ENCODE measurements around the gene FOXI3. TPM values are rescaled to one million over a fixed set of nuclear protein-coding genes. Genes with fewer than 3 reads are reported as not detected.

FOXI3 gene
- total and polyA plus RNA-seq, 4 donors: not detected

GRCh38 chr2:88451811-88452564 lies 505 bp downstream of the FOXI3 start:
- peaks cover 2 to 25% (median 8%) of the 10 kb centered on the region in 4 donors for H3K27me3 ChIP-seq (ENCODE audit: control insufficient read depth in 4 of 4, insufficient read depth in 4 of 4, low read length in 3 of 4)
- H3K4me1 ChIP-seq (ENCODE audit: control insufficient read depth in 4 of 4, insufficient read depth in 4 of 4, low read length in 3 of 4): peaks cover 0 to 11% (median 4%) of the 10 kb centered on the region in 4 donors
- 4% methylated on average over 108 of the region's 108 CpGs for WGBS
- no peak overlapping the region for H3K9ac ChIP-seq (ENCODE audit: low read depth in 1 of 2, low read length in 2 of 2)
- no peak for DNase-seq (ENCODE audit: low spot score)
- TF ChIP-seq FOXA1 (IDR thresholded peaks at IDR 0.05) (no peak), EGR1 (IDR thresholded peaks at IDR 0.05; ENCODE audit: low read depth in 2 of 2) (no peak)
- no peak overlapping the region for H3K27ac ChIP-seq (ENCODE audit: low read depth in 1 of 2, low read length in 2 of 2)
- H3K4me3 ChIP-seq (ENCODE audit: low read depth in 1 of 3, low read length in 3 of 3): peak overlapping the region in 1 of 3 donors; percentile 61
- no peaks in the 10 kb centered on the region for H3K36me3 ChIP-seq (ENCODE audit: control insufficient read depth in 4 of 4, insufficient read depth in 3 of 4, low read depth in 1 of 4, low read length in 3 of 4)
- H3K9me3 ChIP-seq (ENCODE audit: control insufficient read depth in 4 of 4, low read length in 3 of 4): peaks cover 0 to 6% (median 0%) of the 10 kb centered on the region in 4 donors

GRCh38 chr2:88450925-88451810 lies 1.3 kb downstream of the FOXI3 start:
- no peak overlapping the region for H3K9ac ChIP-seq (ENCODE audit: low read depth in 1 of 2, low read length in 2 of 2)
- TF ChIP-seq NR2F2 (IDR thresholded peaks at IDR 0.05) (no peak), HNF4G (IDR thresholded peaks at IDR 0.05) (no peak), RAD21 (IDR thresholded peaks at IDR 0.05) (no peak), ZBTB33 (IDR thresholded peaks at IDR 0.05) (no peak), TAF1 (conservative IDR thresholded peaks at IDR 0.05) (no peak), SP1 (IDR thresholded peaks at IDR 0.05) (no peak), EGR1 (IDR thresholded peaks at IDR 0.05; ENCODE audit: low read depth in 2 of 2) (no peak), RXRA (IDR thresholded peaks at IDR 0.05) (no peak), GABPA (IDR thresholded peaks at IDR 0.05 in 1 of 2, conservative IDR thresholded peaks at IDR 0.05 in 1 of 2) (no peak), HNF4A (conservative IDR thresholded peaks at IDR 0.05) (no peak), CTCF (IDR thresholded peaks at IDR 0.05; ENCODE audit: low read depth, low read length, missing input control) (no peak), FOXA1 (IDR thresholded peaks at IDR 0.05) (no peak), FOXA2 (IDR thresholded peaks at IDR 0.05) (no peak), ATF3 (IDR thresholded peaks at IDR 0.05) (no peak)
- TF ChIP-seq, protein P1, sequence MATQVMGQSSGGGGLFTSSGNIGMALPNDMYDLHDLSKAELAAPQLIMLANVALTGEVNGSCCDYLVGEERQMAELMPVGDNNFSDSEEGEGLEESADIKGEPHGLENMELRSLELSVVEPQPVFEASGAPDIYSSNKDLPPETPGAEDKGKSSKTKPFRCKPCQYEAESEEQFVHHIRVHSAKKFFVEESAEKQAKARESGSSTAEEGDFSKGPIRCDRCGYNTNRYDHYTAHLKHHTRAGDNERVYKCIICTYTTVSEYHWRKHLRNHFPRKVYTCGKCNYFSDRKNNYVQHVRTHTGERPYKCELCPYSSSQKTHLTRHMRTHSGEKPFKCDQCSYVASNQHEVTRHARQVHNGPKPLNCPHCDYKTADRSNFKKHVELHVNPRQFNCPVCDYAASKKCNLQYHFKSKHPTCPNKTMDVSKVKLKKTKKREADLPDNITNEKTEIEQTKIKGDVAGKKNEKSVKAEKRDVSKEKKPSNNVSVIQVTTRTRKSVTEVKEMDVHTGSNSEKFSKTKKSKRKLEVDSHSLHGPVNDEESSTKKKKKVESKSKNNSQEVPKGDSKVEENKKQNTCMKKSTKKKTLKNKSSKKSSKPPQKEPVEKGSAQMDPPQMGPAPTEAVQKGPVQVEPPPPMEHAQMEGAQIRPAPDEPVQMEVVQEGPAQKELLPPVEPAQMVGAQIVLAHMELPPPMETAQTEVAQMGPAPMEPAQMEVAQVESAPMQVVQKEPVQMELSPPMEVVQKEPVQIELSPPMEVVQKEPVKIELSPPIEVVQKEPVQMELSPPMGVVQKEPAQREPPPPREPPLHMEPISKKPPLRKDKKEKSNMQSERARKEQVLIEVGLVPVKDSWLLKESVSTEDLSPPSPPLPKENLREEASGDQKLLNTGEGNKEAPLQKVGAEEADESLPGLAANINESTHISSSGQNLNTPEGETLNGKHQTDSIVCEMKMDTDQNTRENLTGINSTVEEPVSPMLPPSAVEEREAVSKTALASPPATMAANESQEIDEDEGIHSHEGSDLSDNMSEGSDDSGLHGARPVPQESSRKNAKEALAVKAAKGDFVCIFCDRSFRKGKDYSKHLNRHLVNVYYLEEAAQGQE (IDR thresholded peaks at IDR 0.05): no peak
- H3K36me3 ChIP-seq (ENCODE audit: control insufficient read depth in 4 of 4, insufficient read depth in 3 of 4, low read depth in 1 of 4, low read length in 3 of 4): no peaks in the 10 kb centered on the region
- WGBS: 12% methylated on average over 18 of the region's 18 CpGs
- H3K4me1 ChIP-seq (ENCODE audit: control insufficient read depth in 4 of 4, insufficient read depth in 4 of 4, low read length in 3 of 4): peaks cover 0 to 11% (median 4%) of the 10 kb centered on the region in 4 donors
- H3K9me3 ChIP-seq (ENCODE audit: control insufficient read depth in 4 of 4, low read length in 3 of 4): peaks cover 0 to 6% (median 0%) of the 10 kb centered on the region in 4 donors
- no peak for DNase-seq (ENCODE audit: low spot score)
- H3K27me3 ChIP-seq (ENCODE audit: control insufficient read depth in 4 of 4, insufficient read depth in 4 of 4, low read length in 3 of 4): peaks cover 2 to 28% (median 8%) of the 10 kb centered on the region in 4 donors
- no peak overlapping the region for H3K4me3 ChIP-seq (ENCODE audit: low read depth in 1 of 3, low read length in 3 of 3)
- no peak overlapping the region for H3K27ac ChIP-seq (ENCODE audit: low read depth in 1 of 2, low read length in 2 of 2)

Measured in liver (tissue), 9 donors.